CD4-positive, alpha-beta T cell treated with Interleukin-6 at 100 ng/mL for 8 hours (primary cell): Measurements from ENCODE around the gene DYNC2H1.
"Not testable (repeated sequence)": the region's sequence is repeated elsewhere in the genome, so short reads cannot be mapped to it uniquely, and the experiment has no call there.

Experiments
- DNase-seq: peaks from one replicate; pipeline ENCODE4 v3.0.0-alpha.2; 2020; ENCODE audit warnings: mixed read lengths, low spot score

Gene DYNC2H1

DNA sequence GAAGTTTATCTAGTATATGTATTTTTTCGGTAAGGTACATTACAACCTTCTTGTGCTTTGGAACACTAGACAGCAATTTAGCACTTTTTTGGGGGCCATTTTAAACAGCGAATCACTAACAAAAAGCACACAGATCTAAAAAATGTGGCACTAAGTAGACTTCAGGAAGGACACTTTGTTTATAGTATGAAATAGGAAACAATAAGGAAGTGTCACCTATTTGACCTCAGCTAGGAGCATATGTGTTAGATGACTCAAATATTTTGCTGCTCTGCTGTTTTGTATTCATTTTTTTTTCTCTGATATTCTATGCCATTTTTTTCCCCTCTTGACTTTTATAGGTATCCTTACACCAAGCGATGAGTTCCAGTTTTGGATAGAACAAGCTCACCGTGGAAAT, 5.6 kb downstream of the DYNC2H1 start:
- no peak for DNase-seq

DNA sequence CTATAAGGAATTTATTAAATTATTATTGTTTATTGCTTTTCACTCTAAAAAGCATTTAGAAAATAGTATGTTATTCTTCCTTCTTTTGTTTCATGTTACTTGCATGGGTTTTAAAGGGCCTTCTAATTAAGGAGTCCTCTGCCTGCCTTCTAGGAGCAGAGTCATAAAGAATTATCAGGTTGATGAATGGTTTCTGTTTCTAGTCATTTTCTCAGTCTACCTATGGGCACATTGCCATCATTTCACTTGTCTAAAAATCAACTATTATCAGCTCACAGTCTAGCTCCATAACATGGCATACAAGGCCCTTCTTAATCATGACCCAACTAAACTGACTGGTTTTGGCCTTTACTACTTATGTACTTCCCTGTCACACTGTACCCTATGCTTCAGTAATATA, 16.2 kb downstream of the DYNC2H1 start:
- DNase-seq: no peak

GRCh38 chr11:103141986-103142385, 32.8 kb downstream of the DYNC2H1 start:
- not testable (repeated sequence) for DNase-seq

GRCh38 chr11:103147627-103148026, 38.4 kb downstream of the DYNC2H1 start:
- DNase-seq: no peak

GRCh38 chr11:103157542-103157941, 48.3 kb downstream of the DYNC2H1 start:
- DNase-seq: no peak

GRCh38 chr11:103164093-103164796, 55.0 kb downstream of the DYNC2H1 start:
- DNase-seq: no peak

- DNase-seq: no peak
Observed at GRCh38 chr11:103167166-103167565, 57.9 kb downstream of the DYNC2H1 start.

- no peak for DNase-seq
Observed at GRCh38 chr11:103170865-103171264, 61.6 kb downstream of the DYNC2H1 start.

DNA sequence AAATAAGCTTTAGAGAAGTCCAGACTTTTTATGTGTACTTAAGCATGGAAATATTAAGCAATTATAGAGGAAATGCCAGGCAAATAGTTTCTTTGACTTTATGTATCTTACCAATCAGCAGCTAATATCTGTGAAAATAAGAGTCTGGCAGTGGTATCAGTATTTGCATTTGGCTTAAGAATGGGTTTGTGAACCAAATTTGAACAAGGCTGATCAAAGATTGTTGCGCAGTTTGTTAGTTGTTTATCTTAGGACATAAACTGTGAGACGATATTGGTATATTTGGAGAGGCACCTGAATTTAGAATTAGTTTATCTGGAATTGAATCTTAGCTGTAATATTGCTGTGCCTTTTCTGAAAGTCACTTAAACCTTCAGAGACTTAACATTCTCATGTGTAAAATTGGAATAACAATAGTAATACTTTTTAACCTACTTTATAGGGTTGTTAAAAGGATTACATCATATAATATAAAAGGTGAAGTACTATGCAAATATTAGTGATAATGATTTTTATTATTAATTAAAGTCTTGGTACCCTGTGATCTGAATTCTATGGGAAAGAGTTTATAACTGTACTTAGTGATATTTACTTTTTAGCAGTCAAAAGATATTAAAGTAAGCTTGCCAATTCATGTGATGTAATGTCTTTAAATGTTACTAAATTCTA, 66.4 kb downstream of the DYNC2H1 start:
- no peak for DNase-seq

- DNase-seq: no peak
Observed at GRCh38 chr11:103183981-103184611, 74.9 kb downstream of the DYNC2H1 start.

DNA sequence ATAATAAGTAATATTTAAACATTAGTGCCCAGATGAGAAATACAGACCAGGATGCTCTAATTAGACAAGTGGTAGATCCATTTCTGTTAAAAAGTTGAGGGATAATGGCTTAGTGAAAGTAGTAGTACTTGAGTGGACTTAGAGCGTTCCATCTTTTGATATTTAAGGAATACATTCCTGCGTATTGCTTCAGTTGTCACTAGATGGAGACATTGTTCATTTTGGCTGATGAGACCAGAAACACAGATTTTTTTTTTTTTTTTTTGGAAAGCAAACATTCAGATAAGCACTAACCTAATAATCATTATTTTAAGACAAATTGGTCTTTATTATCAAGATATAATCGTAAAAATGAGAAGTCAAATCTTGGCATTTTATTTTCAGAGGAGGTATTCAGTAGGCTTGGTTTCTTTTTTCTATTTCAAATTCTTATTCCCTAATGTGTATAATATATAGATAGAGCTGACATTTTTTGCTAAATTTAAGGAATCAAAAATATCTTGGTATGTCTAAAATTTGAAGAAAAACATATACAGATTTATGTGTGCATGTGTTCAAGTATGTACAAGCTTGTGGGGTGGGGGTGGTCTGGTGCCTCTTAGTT, 92.9 kb downstream of the DYNC2H1 start:
- DNase-seq: no peak

GRCh38 chr11:103210543-103210942, 101.3 kb downstream of the DYNC2H1 start:
- DNase-seq: no peak

DNA sequence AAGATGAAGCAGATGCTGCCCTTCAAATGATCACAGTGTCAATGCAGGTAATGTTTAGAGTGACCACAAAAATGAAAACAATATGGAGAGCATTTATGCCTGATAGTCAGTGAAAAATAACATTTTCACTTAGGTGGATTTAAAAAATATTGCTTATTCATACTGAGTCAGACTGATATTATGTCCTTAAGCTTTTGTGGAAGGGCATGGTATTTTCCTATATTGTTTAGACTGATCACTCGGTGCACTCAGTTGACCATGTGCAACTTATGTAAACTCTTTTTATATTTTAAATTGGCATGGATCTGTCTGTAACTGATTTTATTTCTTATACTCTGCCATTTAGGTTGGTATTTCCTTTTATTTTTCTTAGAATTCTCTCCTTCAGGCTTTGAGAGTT, 106.6 kb downstream of the DYNC2H1 start:
- DNase-seq: no peak

GRCh38 chr11:103220133-103220532, 110.9 kb downstream of the DYNC2H1 start:
- no peak for DNase-seq

DNA sequence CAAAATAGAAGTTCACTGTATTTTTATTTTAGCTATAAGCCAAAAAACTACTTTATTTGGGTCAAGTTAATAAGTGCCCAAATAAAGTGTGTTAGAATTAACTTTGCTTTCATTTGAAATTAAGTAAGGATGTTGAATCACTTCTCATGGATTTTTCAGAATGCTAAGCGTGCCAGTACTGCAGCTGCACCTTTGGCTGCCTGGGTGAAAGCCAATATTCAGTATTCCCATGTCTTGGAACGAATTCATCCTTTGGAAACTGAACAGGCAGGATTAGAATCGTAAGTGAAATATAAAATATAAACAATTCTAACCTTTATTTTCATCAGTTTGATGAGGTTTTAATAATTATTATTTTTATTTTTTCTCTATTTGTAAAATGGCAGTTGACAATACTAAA, 113.6 kb downstream of the DYNC2H1 start:
- no peak for DNase-seq

- DNase-seq: no peak
Observed at GRCh38 chr11:103228807-103229206, 119.6 kb downstream of the DYNC2H1 start.

DNA sequence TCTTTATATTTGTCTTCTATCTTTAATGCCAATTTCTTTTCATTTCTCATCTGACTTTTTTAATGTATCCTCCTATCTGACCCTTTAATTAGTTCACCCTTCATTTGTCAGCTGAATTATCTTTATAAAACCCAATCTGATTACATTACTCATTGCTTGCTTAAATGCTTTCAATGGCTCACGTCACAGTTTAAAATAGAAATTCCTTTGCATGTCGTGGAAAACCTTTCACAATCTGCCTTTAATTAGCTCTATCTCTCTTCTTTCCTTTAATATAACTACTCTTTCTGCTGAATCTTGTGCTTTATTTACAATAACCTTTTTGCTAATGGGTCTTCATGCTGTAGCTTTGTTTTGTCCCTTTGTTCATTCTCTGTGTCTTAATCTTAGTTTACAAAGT, 125.7 kb downstream of the DYNC2H1 start:
- no peak for DNase-seq

- DNase-seq: no peak
Observed at GRCh38 chr11:103241574-103241973, 132.3 kb downstream of the DYNC2H1 start.

GRCh38 chr11:103254123-103254522, 144.9 kb downstream of the DYNC2H1 start:
- no peak for DNase-seq

- DNase-seq: no peak
Observed at GRCh38 chr11:103257360-103257759, 148.1 kb downstream of the DYNC2H1 start.

- DNase-seq: no peak
Observed at GRCh38 chr11:103266167-103266831, 157.1 kb downstream of the DYNC2H1 start.

- DNase-seq: no peak
Observed at GRCh38 chr11:103272876-103273275, 163.7 kb downstream of the DYNC2H1 start.
